Measurements from ENCODE around the gene MCMBP.
"Not testable (repeated sequence)": the region's sequence is repeated elsewhere in the genome, so short reads cannot be mapped to it uniquely, and the experiment has no call there.

MCMBP gene

GRCh38 chr10:119872860-119873681, 428 bp upstream of the MCMBP start:
- FAIRE-seq: no peak

GRCh38 chr10:119871881-119872609, 598 bp downstream of the MCMBP start:
- no peak for FAIRE-seq

- FAIRE-seq: not testable (repeated sequence)
These were observed 3.2 kb downstream of the MCMBP start for GRCh38 chr10:119869398-119869797.

GRCh38 chr10:119867317-119867716, 5.3 kb downstream of the MCMBP start:
- FAIRE-seq: no peak

GRCh38 chr10:119865699-119866240, 6.9 kb downstream of the MCMBP start:
- FAIRE-seq: no peak

GRCh38 chr10:119863951-119864565, 8.6 kb downstream of the MCMBP start:
- no peak for FAIRE-seq

GRCh38 chr10:119862524-119862923, 10.1 kb downstream of the MCMBP start:
- no peak for FAIRE-seq

- no peak for FAIRE-seq
These were observed 11.6 kb downstream of the MCMBP start for GRCh38 chr10:119860866-119861607.

GRCh38 chr10:119859420-119860258, 13.0 kb downstream of the MCMBP start:
- FAIRE-seq: peak; percentile 84

- FAIRE-seq: no peak
These were observed 14.6 kb downstream of the MCMBP start for GRCh38 chr10:119858063-119858462.

GRCh38 chr10:119853574-119853973, 19.1 kb downstream of the MCMBP start:
- FAIRE-seq: no peak

GRCh38 chr10:119852822-119853221, 19.8 kb downstream of the MCMBP start:
- FAIRE-seq: no peak

GRCh38 chr10:119852277-119852676, 20.4 kb downstream of the MCMBP start:
- FAIRE-seq: no peak

GRCh38 chr10:119849944-119850343, 22.7 kb downstream of the MCMBP start:
- FAIRE-seq: no peak

GRCh38 chr10:119849031-119849789, 23.4 kb downstream of the MCMBP start:
- FAIRE-seq: no peak

- FAIRE-seq: no peak
These were observed 27.0 kb downstream of the MCMBP start for GRCh38 chr10:119845656-119846055.

- no peak for FAIRE-seq
These were observed 38.5 kb downstream of the MCMBP start for GRCh38 chr10:119834188-119834587.

GRCh38 chr10:119832951-119833350, 39.7 kb downstream of the MCMBP start:
- FAIRE-seq: no peak

- no peak for FAIRE-seq
These were observed 41.0 kb downstream of the MCMBP start for GRCh38 chr10:119831656-119832055.

GRCh38 chr10:119830851-119831250, 41.8 kb downstream of the MCMBP start:
- no peak for FAIRE-seq

GRCh38 chr10:119829429-119829828, 43.2 kb downstream of the MCMBP start:
- FAIRE-seq: no peak

Measured in TTC549 (cell line).